GM21717 (cell line): ENCODE measurements around the gene RAB31.

Source experiments
- ATAC-seq: cut with Tn5 transposase; IDR thresholded peaks from one replicate; pipeline ENCODE4 v1.9.1; 2021; ENCODE audit warnings: mild to moderate bottlenecking, moderate library complexity; ENCODE audit not compliant: unreplicated experiment

The RAB31 gene

GRCh38 chr18:9711361-9712129 lies 3.4 kb downstream of the RAB31 start:
- ATAC-seq, result peak; percentile 61

- no peak for ATAC-seq
These were observed 4.1 kb downstream of the RAB31 start for GRCh38 chr18:9712130-9712577.

GRCh38 chr18:9712611-9713010 lies 4.5 kb downstream of the RAB31 start:
- no peak for ATAC-seq

GRCh38 chr18:9714266-9715087 lies 6.4 kb downstream of the RAB31 start:
- ATAC-seq, result no peak

GRCh38 chr18:9715088-9715343 lies 6.9 kb downstream of the RAB31 start:
- ATAC-seq, result no peak

GRCh38 chr18:9715978-9716774 lies 8.1 kb downstream of the RAB31 start:
- no peak for ATAC-seq

GRCh38 chr18:9716780-9717563 lies 8.9 kb downstream of the RAB31 start:
- peak; percentile 66 for ATAC-seq

- no peak for ATAC-seq
These were observed 11.4 kb downstream of the RAB31 start for GRCh38 chr18:9719421-9719981.

GRCh38 chr18:9720327-9720726 lies 12.2 kb downstream of the RAB31 start:
- ATAC-seq, result no peak

- no peak for ATAC-seq
These were observed 13.9 kb downstream of the RAB31 start for GRCh38 chr18:9721893-9722550.

GRCh38 chr18:9722691-9723090 lies 14.6 kb downstream of the RAB31 start:
- ATAC-seq, result no peak

- ATAC-seq, result no peak
These were observed 16.9 kb downstream of the RAB31 start for GRCh38 chr18:9724797-9725585.

- ATAC-seq, result no peak
These were observed 18.1 kb downstream of the RAB31 start for GRCh38 chr18:9726175-9726574.

- ATAC-seq, result no peak
These were observed 18.8 kb downstream of the RAB31 start for GRCh38 chr18:9726936-9727335.

- no peak for ATAC-seq
These were observed 22.7 kb downstream of the RAB31 start for GRCh38 chr18:9730786-9731185.

- ATAC-seq, result no peak
These were observed 23.3 kb downstream of the RAB31 start for GRCh38 chr18:9731380-9731779.

- no peak for ATAC-seq
These were observed 23.9 kb downstream of the RAB31 start for GRCh38 chr18:9732031-9732430.

GRCh38 chr18:9734189-9734588 lies 26.1 kb downstream of the RAB31 start:
- no peak for ATAC-seq

- ATAC-seq, result no peak
These were observed 27.1 kb downstream of the RAB31 start for GRCh38 chr18:9735238-9735637.
